ENCODE results near the gene UGGT2.
A peak's percentile ranks its signal among the peaks of the same experiment; 100 is the strongest.
"Not testable (repeated sequence)": the region's sequence is repeated elsewhere in the genome, so short reads cannot be mapped to it uniquely, and the experiment has no call there.

UGGT2 gene

GRCh38 chr13:95787356-95788099 is 265.7 kb downstream of the UGGT2 start:
- H3K27me3 Mint-ChIP-seq = no peaks in the 10 kb centered on the region
- no peaks in the 10 kb centered on the region for H3K4me1 Mint-ChIP-seq
- H3K9me3 Mint-ChIP-seq = no peaks in the 10 kb centered on the region
- no peak overlapping the region for H3K27ac Mint-ChIP-seq
- H3K36me3 Mint-ChIP-seq = peaks cover 51% of the 10 kb centered on the region
- H3K4me3 Mint-ChIP-seq = no peak overlapping the region

GRCh38 chr13:95784900-95785290 is 268.3 kb downstream of the UGGT2 start:
- H3K9me3 Mint-ChIP-seq = no peaks in the 10 kb centered on the region
- H3K27ac Mint-ChIP-seq = no peak overlapping the region

GRCh38 chr13:95784161-95784899 is 268.9 kb downstream of the UGGT2 start:
- no peaks in the 10 kb centered on the region for H3K4me1 Mint-ChIP-seq
- H3K27ac Mint-ChIP-seq = no peak overlapping the region
- H3K27me3 Mint-ChIP-seq = no peaks in the 10 kb centered on the region
- no peaks in the 10 kb centered on the region for H3K9me3 Mint-ChIP-seq
- H3K4me3 Mint-ChIP-seq = no peak overlapping the region
- peaks cover 43% of the 10 kb centered on the region for H3K36me3 Mint-ChIP-seq

More at GRCh38 chr13:95784900-95785290, 268.3 kb downstream of the UGGT2 start:
- H3K4me1 Mint-ChIP-seq = no peaks in the 10 kb centered on the region
- H3K36me3 Mint-ChIP-seq = peaks cover 46% of the 10 kb centered on the region
- H3K27me3 Mint-ChIP-seq = no peaks in the 10 kb centered on the region
- H3K4me3 Mint-ChIP-seq = no peak overlapping the region

- Mint-ChIP-seq H3K9me3 (no peaks in the 10 kb centered on the region), H3K4me3 (no peak overlapping the region), H3K27me3 (no peaks in the 10 kb centered on the region), H3K36me3 (peaks cover 37% of the 10 kb centered on the region), H3K27ac (no peak overlapping the region), H3K4me1 (no peaks in the 10 kb centered on the region)
Observed at GRCh38 chr13:95783747-95784146, 269.5 kb downstream of the UGGT2 start.

- H3K4me1 Mint-ChIP-seq, H3K9me3 Mint-ChIP-seq, H3K27ac Mint-ChIP-seq, H3K4me3 Mint-ChIP-seq, H3K27me3 Mint-ChIP-seq: not testable (repeated sequence)
- peaks cover 28% of the 10 kb centered on the region for H3K36me3 Mint-ChIP-seq
Observed at GRCh38 chr13:95781940-95782339, 271.3 kb downstream of the UGGT2 start.

GRCh38 chr13:95781016-95781415 is 272.2 kb downstream of the UGGT2 start:
- Mint-ChIP-seq H3K36me3 (peaks cover 27% of the 10 kb centered on the region), H3K27ac (no peak overlapping the region), H3K4me3 (no peak overlapping the region), H3K9me3 (no peaks in the 10 kb centered on the region), H3K4me1 (no peaks in the 10 kb centered on the region), H3K27me3 (no peaks in the 10 kb centered on the region)

- Mint-ChIP-seq H3K27me3 (no peaks in the 10 kb centered on the region), H3K4me1 (peaks cover 1% of the 10 kb centered on the region), H3K9me3 (no peaks in the 10 kb centered on the region), H3K36me3 (peaks cover 26% of the 10 kb centered on the region), H3K4me3 (no peak overlapping the region), H3K27ac (no peak overlapping the region)
Observed at GRCh38 chr13:95779522-95779921, 273.7 kb downstream of the UGGT2 start.

- Mint-ChIP-seq H3K36me3 (peaks cover 20% of the 10 kb centered on the region), H3K9me3 (no peaks in the 10 kb centered on the region), H3K27me3 (no peaks in the 10 kb centered on the region), H3K4me1 (peaks cover 15% of the 10 kb centered on the region), H3K27ac (no peak overlapping the region), H3K4me3 (no peak overlapping the region)
Observed at GRCh38 chr13:95771905-95772304, 281.3 kb downstream of the UGGT2 start.

GRCh38 chr13:95763601-95764000 is 289.6 kb downstream of the UGGT2 start:
- Mint-ChIP-seq H3K4me1 (no peaks in the 10 kb centered on the region), H3K4me3 (no peak overlapping the region), H3K36me3 (peaks cover 32% of the 10 kb centered on the region), H3K27me3 (no peaks in the 10 kb centered on the region), H3K9me3 (no peaks in the 10 kb centered on the region), H3K27ac (no peak overlapping the region)

GRCh38 chr13:95762626-95763025 is 290.6 kb downstream of the UGGT2 start:
- Mint-ChIP-seq H3K36me3 (peaks cover 30% of the 10 kb centered on the region), H3K27ac (peak overlapping the region; percentile 17)
- H3K9me3 Mint-ChIP-seq, H3K4me1 Mint-ChIP-seq, H3K4me3 Mint-ChIP-seq, H3K27me3 Mint-ChIP-seq: not testable (repeated sequence)

GRCh38 chr13:95756072-95756471 is 297.1 kb downstream of the UGGT2 start:
- Mint-ChIP-seq H3K27ac (no peak overlapping the region), H3K27me3 (no peaks in the 10 kb centered on the region), H3K4me3 (no peak overlapping the region), H3K4me1 (peaks cover 15% of the 10 kb centered on the region), H3K36me3 (peaks cover 22% of the 10 kb centered on the region), H3K9me3 (peaks cover 6% of the 10 kb centered on the region)

- no peak overlapping the region for H3K27ac Mint-ChIP-seq
- peaks cover 21% of the 10 kb centered on the region for H3K4me1 Mint-ChIP-seq
- H3K4me3 Mint-ChIP-seq = no peak overlapping the region
- peaks cover 6% of the 10 kb centered on the region for H3K9me3 Mint-ChIP-seq
- no peaks in the 10 kb centered on the region for H3K27me3 Mint-ChIP-seq
- peaks cover 17% of the 10 kb centered on the region for H3K36me3 Mint-ChIP-seq
Observed at GRCh38 chr13:95754069-95754468, 299.1 kb downstream of the UGGT2 start.

GRCh38 chr13:95752677-95753076 is 300.5 kb downstream of the UGGT2 start:
- Mint-ChIP-seq H3K4me3 (no peak overlapping the region), H3K4me1 (peaks cover 22% of the 10 kb centered on the region), H3K9me3 (peaks cover 6% of the 10 kb centered on the region), H3K27me3 (no peaks in the 10 kb centered on the region), H3K27ac (no peak overlapping the region), H3K36me3 (peaks cover 15% of the 10 kb centered on the region)
